C4-2B (cell line): ENCODE results near the gene SP140.

ENCODE experiments used
- ZFX ChIP-seq: fragments of 450-650 bp; IDR thresholded peaks from 2 replicates; pipeline ENCODE4 v1.6.1; 2017
- TF ChIP-seq, protein P1 (sequence below): fragments of 450-650 bp; conservative IDR thresholded peaks from 2 replicates; pipeline ENCODE4 v1.5.1; 2017; ENCODE audit warnings: mild to moderate bottlenecking

- TF ChIP-seq, protein P1, sequence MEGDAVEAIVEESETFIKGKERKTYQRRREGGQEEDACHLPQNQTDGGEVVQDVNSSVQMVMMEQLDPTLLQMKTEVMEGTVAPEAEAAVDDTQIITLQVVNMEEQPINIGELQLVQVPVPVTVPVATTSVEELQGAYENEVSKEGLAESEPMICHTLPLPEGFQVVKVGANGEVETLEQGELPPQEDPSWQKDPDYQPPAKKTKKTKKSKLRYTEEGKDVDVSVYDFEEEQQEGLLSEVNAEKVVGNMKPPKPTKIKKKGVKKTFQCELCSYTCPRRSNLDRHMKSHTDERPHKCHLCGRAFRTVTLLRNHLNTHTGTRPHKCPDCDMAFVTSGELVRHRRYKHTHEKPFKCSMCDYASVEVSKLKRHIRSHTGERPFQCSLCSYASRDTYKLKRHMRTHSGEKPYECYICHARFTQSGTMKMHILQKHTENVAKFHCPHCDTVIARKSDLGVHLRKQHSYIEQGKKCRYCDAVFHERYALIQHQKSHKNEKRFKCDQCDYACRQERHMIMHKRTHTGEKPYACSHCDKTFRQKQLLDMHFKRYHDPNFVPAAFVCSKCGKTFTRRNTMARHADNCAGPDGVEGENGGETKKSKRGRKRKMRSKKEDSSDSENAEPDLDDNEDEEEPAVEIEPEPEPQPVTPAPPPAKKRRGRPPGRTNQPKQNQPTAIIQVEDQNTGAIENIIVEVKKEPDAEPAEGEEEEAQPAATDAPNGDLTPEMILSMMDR, result no peak
- TF ChIP-seq ZFX, result no peak
Observed at GRCh38 chr2:230305416-230306275, 80.1 kb downstream of the SP140 start.
